Stimulated activated naive CD8-positive, alpha-beta T cell treated with anti-CD3 and anti-CD28 coated beads, Interleukin-15, Interleukin-2, amounts not matched to agents 100 ng/mL and 50 ng/mL, for 24 hours (primary cell): ENCODE data around the gene KLHL40.
A peak's percentile ranks its signal among the peaks of the same experiment; 100 is the strongest.

Source experiments
- H3K27ac Mint-ChIP-seq: one replicate; pipeline ENCODE4 v1.8.0; 2021; ENCODE audit warnings: mild to moderate bottlenecking, mixed read lengths
- H3K27me3 Mint-ChIP-seq: one replicate; pipeline ENCODE4 v1.8.0; 2021; ENCODE audit warnings: mixed read lengths
- H3K36me3 Mint-ChIP-seq: one replicate; pipeline ENCODE4 v1.8.0; 2021; ENCODE audit warnings: low read depth, mixed read lengths
- H3K4me1 Mint-ChIP-seq: one replicate; pipeline ENCODE4 v1.8.0; 2021; ENCODE audit warnings: low read depth, mixed read lengths
- H3K4me3 Mint-ChIP-seq: one replicate; pipeline ENCODE4 v1.8.0; 2021; ENCODE audit warnings: mild to moderate bottlenecking, mixed read lengths
- H3K9me3 Mint-ChIP-seq: one replicate; pipeline ENCODE4 v1.8.0; 2021; ENCODE audit warnings: mixed read lengths

The KLHL40 gene

GRCh38 chr3:42654331-42655201 lies 30.8 kb upstream of the KLHL40 start:
- H3K27me3 Mint-ChIP-seq, result no peaks in the 10 kb centered on the region
- H3K36me3 Mint-ChIP-seq, result no peaks in the 10 kb centered on the region
- H3K4me3 Mint-ChIP-seq, result peak overlapping the region; percentile 23
- H3K9me3 Mint-ChIP-seq, result no peaks in the 10 kb centered on the region
- H3K27ac Mint-ChIP-seq, result no peak overlapping the region
- H3K4me1 Mint-ChIP-seq, result peaks cover 20% of the 10 kb centered on the region

- Mint-ChIP-seq H3K4me1 (peaks cover 20% of the 10 kb centered on the region), H3K27me3 (no peaks in the 10 kb centered on the region), H3K27ac (no peak overlapping the region)
Measured at GRCh38 chr3:42655331-42655888, 29.9 kb upstream of the KLHL40 start.

GRCh38 chr3:42655980-42656679 lies 29.2 kb upstream of the KLHL40 start:
- no peak overlapping the region for H3K27ac Mint-ChIP-seq
- peaks cover 20% of the 10 kb centered on the region for H3K4me1 Mint-ChIP-seq
- H3K9me3 Mint-ChIP-seq, result no peaks in the 10 kb centered on the region

More at GRCh38 chr3:42655331-42655888, 29.9 kb upstream of the KLHL40 start:
- H3K36me3 Mint-ChIP-seq, result no peaks in the 10 kb centered on the region
- peak overlapping the region; percentile 23 for H3K4me3 Mint-ChIP-seq
- H3K9me3 Mint-ChIP-seq, result no peaks in the 10 kb centered on the region

GRCh38 chr3:42656680-42657610 lies 28.4 kb upstream of the KLHL40 start:
- H3K27ac Mint-ChIP-seq, result no peak overlapping the region

More at GRCh38 chr3:42655980-42656679, 29.2 kb upstream of the KLHL40 start:
- no peaks in the 10 kb centered on the region for H3K27me3 Mint-ChIP-seq
- H3K36me3 Mint-ChIP-seq, result no peaks in the 10 kb centered on the region
- H3K4me3 Mint-ChIP-seq, result no peak overlapping the region

GRCh38 chr3:42657675-42658074 lies 27.7 kb upstream of the KLHL40 start:
- Mint-ChIP-seq H3K27ac (no peak overlapping the region), H3K36me3 (no peaks in the 10 kb centered on the region), H3K9me3 (no peaks in the 10 kb centered on the region), H3K27me3 (no peaks in the 10 kb centered on the region), H3K4me3 (no peak overlapping the region), H3K4me1 (peaks cover 11% of the 10 kb centered on the region)

More at GRCh38 chr3:42656680-42657610, 28.4 kb upstream of the KLHL40 start:
- no peaks in the 10 kb centered on the region for H3K27me3 Mint-ChIP-seq
- peaks cover 19% of the 10 kb centered on the region for H3K4me1 Mint-ChIP-seq
- H3K36me3 Mint-ChIP-seq, result no peaks in the 10 kb centered on the region
- no peak overlapping the region for H3K4me3 Mint-ChIP-seq
- no peaks in the 10 kb centered on the region for H3K9me3 Mint-ChIP-seq

GRCh38 chr3:42658091-42658770 lies 27.1 kb upstream of the KLHL40 start:
- H3K27ac Mint-ChIP-seq, result no peak overlapping the region

GRCh38 chr3:42658771-42659390 lies 26.5 kb upstream of the KLHL40 start:
- H3K4me3 Mint-ChIP-seq, result no peak overlapping the region
- H3K27ac Mint-ChIP-seq, result no peak overlapping the region
- H3K4me1 Mint-ChIP-seq, result peaks cover under 1% of the 10 kb centered on the region
- no peaks in the 10 kb centered on the region for H3K36me3 Mint-ChIP-seq
- no peaks in the 10 kb centered on the region for H3K27me3 Mint-ChIP-seq
- no peaks in the 10 kb centered on the region for H3K9me3 Mint-ChIP-seq

More at GRCh38 chr3:42658091-42658770, 27.1 kb upstream of the KLHL40 start:
- H3K27me3 Mint-ChIP-seq, result no peaks in the 10 kb centered on the region
- H3K4me3 Mint-ChIP-seq, result no peak overlapping the region
- peaks cover 6% of the 10 kb centered on the region for H3K4me1 Mint-ChIP-seq
- no peaks in the 10 kb centered on the region for H3K9me3 Mint-ChIP-seq
- H3K36me3 Mint-ChIP-seq, result no peaks in the 10 kb centered on the region

- Mint-ChIP-seq H3K27ac (peak overlapping the region; percentile 13), H3K4me1 (no peaks in the 10 kb centered on the region), H3K9me3 (no peaks in the 10 kb centered on the region), H3K27me3 (no peaks in the 10 kb centered on the region), H3K36me3 (no peaks in the 10 kb centered on the region), H3K4me3 (no peak overlapping the region)
Measured at GRCh38 chr3:42659451-42660130, 25.7 kb upstream of the KLHL40 start.

- no peaks in the 10 kb centered on the region for H3K9me3 Mint-ChIP-seq
- no peaks in the 10 kb centered on the region for H3K4me1 Mint-ChIP-seq
- no peak overlapping the region for H3K4me3 Mint-ChIP-seq
- H3K27ac Mint-ChIP-seq, result peak overlapping the region; percentile 13
- H3K27me3 Mint-ChIP-seq, result no peaks in the 10 kb centered on the region
- no peaks in the 10 kb centered on the region for H3K36me3 Mint-ChIP-seq
Measured at GRCh38 chr3:42660131-42660715, 25.1 kb upstream of the KLHL40 start.

- no peaks in the 10 kb centered on the region for H3K36me3 Mint-ChIP-seq
- no peaks in the 10 kb centered on the region for H3K9me3 Mint-ChIP-seq
- no peak overlapping the region for H3K4me3 Mint-ChIP-seq
- H3K27me3 Mint-ChIP-seq, result no peaks in the 10 kb centered on the region
- no peak overlapping the region for H3K27ac Mint-ChIP-seq
- H3K4me1 Mint-ChIP-seq, result no peaks in the 10 kb centered on the region
Measured at GRCh38 chr3:42660898-42661297, 24.4 kb upstream of the KLHL40 start.

- H3K4me3 Mint-ChIP-seq, result no peak overlapping the region
- no peaks in the 10 kb centered on the region for H3K36me3 Mint-ChIP-seq
- H3K27me3 Mint-ChIP-seq, result no peaks in the 10 kb centered on the region
- no peaks in the 10 kb centered on the region for H3K4me1 Mint-ChIP-seq
- no peak overlapping the region for H3K27ac Mint-ChIP-seq
- no peaks in the 10 kb centered on the region for H3K9me3 Mint-ChIP-seq
Measured at GRCh38 chr3:42661593-42662022, 23.7 kb upstream of the KLHL40 start.

- Mint-ChIP-seq H3K4me1 (no peaks in the 10 kb centered on the region), H3K27ac (no peak overlapping the region), H3K4me3 (no peak overlapping the region), H3K36me3 (no peaks in the 10 kb centered on the region), H3K9me3 (no peaks in the 10 kb centered on the region), H3K27me3 (no peaks in the 10 kb centered on the region)
Measured at GRCh38 chr3:42662037-42662812, 23.1 kb upstream of the KLHL40 start.
